IMR-90 (cell line): ENCODE measurements around the gene EFHD1. TPM values are rescaled to one million over a fixed set of nuclear protein-coding genes. Genes with fewer than 3 reads are reported as not detected.

Source experiments
- ATAC-seq: fragments of 200-7000 bp; cut with Tn5 transposase; 2 replicates; pipeline ENCODE4 v1.9.1; 2020; ENCODE audit warnings: low read depth, mild to moderate bottlenecking, moderate library complexity
- BruUV-seq: library from RNA; stranded (reverse); fragments of 400-500 nt; replicated peaks from 2 replicates; lab custom pipeline; 2021; lab: Mats Ljungman, UMichigan
- CTCF ChIA-PET: fragments of 300-600 bp; formaldehyde crosslinking; extraction: SDS; loops from one replicate; lab custom pipeline; 2021; ENCODE audit warnings: antibody characterized with exemption; lab: Yijun Ruan, JAX
- POLR2A ChIA-PET: fragments of 300-600 bp; sonication (Branson Sonifier 250); formaldehyde crosslinking; loops from one replicate; lab custom pipeline; 2022; ENCODE audit warnings: antibody characterized with exemption; ENCODE audit not compliant: unreplicated experiment; lab: Charles Lee
- DNase-seq: peaks from one replicate; pipeline ENCODE4 v3.0.0; 2013
- H2AFZ ChIP-seq: replicated peaks from 2 replicates; pipeline ENCODE3; 2013; ENCODE audit warnings: low read length, mild to moderate bottlenecking; ENCODE audit not compliant: poor library complexity
- H2AK5ac ChIP-seq: 2 replicates; pipeline ENCODE4 v1.6.1; 2013; ENCODE audit warnings: low read depth, low read length, inconsistent platforms
- H2AK9ac ChIP-seq: replicated peaks from 2 replicates; pipeline ENCODE3; 2013; ENCODE audit warnings: mild to moderate bottlenecking, low read depth, low read length, moderate library complexity; ENCODE audit not compliant: poor library complexity
- H2BK120ac ChIP-seq: 2 replicates; pipeline ENCODE4 v1.6.1; 2013; ENCODE audit warnings: low read depth, low read length, inconsistent platforms
- H2BK15ac ChIP-seq: 3 replicates; pipeline ENCODE4 v1.6.1; 2013; ENCODE audit warnings: low read depth, low read length, inconsistent platforms
- H2BK20ac ChIP-seq: 2 replicates; pipeline ENCODE4 v1.6.1; 2013; ENCODE audit warnings: low read depth, mild to moderate bottlenecking, inconsistent platforms, low read length, moderate library complexity
- H2BK5ac ChIP-seq: 2 replicates; pipeline ENCODE4 v1.6.1; 2013; ENCODE audit warnings: mild to moderate bottlenecking, low read depth, low read length, inconsistent platforms; ENCODE audit not compliant: poor library complexity, severe bottlenecking
- H3K14ac ChIP-seq: replicated peaks from 2 replicates; pipeline ENCODE4 v1.6.1; 2013; ENCODE audit warnings: low read depth, low read length, inconsistent platforms
- H3K18ac ChIP-seq: 2 replicates; pipeline ENCODE4 v1.6.1; 2013; ENCODE audit warnings: low read depth, low read length, control low read depth
- H3K23ac ChIP-seq: 2 replicates; pipeline ENCODE4 v1.6.1; 2013; ENCODE audit warnings: low read depth, low read length, inconsistent platforms
- H3K27ac ChIP-seq: 2 replicates; pipeline ENCODE4 v1.5.1; 2013; ENCODE audit warnings: mild to moderate bottlenecking, control low read depth, low read length; ENCODE audit not compliant: insufficient read depth
- H3K27me3 ChIP-seq: 2 replicates; pipeline ENCODE4 v1.6.1; 2013; ENCODE audit warnings: low read length; ENCODE audit not compliant: control insufficient read depth, insufficient read depth
- H3K36me3 ChIP-seq: 2 replicates; pipeline ENCODE4 v1.6.1; 2013; ENCODE audit warnings: low read length, mixed read lengths; ENCODE audit not compliant: control insufficient read depth, insufficient read depth
- H3K4ac ChIP-seq: 2 replicates; pipeline ENCODE4 v1.6.1; 2013; ENCODE audit warnings: low read depth, low read length, inconsistent platforms
- H3K4me1 ChIP-seq: 2 replicates; pipeline ENCODE4 v1.6.1; 2013; ENCODE audit warnings: low read length, mixed read lengths; ENCODE audit not compliant: control insufficient read depth, insufficient read depth
- H3K4me2 ChIP-seq: 2 replicates; pipeline ENCODE4 v1.6.1; 2013; ENCODE audit warnings: low read depth, mild to moderate bottlenecking, control low read depth, low read length, moderate library complexity
- H3K4me3 ChIP-seq: 2 replicates; pipeline ENCODE4 v1.5.1; 2013; ENCODE audit warnings: low read depth, mild to moderate bottlenecking, control low read depth, low read length, moderate library complexity; ENCODE audit not compliant: insufficient read depth
- H3K56ac ChIP-seq: 2 replicates; pipeline ENCODE4 v1.6.1; 2013; ENCODE audit warnings: low read length, inconsistent platforms; ENCODE audit not compliant: insufficient read depth; ENCODE audit errors: extremely low read depth
- H3K79me1 ChIP-seq, 2 experiments: 2 replicates each; pipeline ENCODE4 v1.6.1; 2013; ENCODE audit warnings: low read length in 2 of 2, inconsistent platforms in 1 of 2, low read depth in 1 of 2
- H3K9ac ChIP-seq: 2 replicates; pipeline ENCODE4 v1.6.1; 2013; ENCODE audit warnings: low read depth, low read length, control low read depth
- H3K9me1 ChIP-seq: 2 replicates; pipeline ENCODE4 v1.6.1; 2013; ENCODE audit warnings: low read length, inconsistent platforms; ENCODE audit not compliant: insufficient read depth
- H3K9me3 ChIP-seq: 2 replicates; pipeline ENCODE4 v1.6.1; 2013; ENCODE audit warnings: low read length; ENCODE audit not compliant: control insufficient read depth, insufficient read depth
- H4K20me1 ChIP-seq: 2 replicates; pipeline ENCODE4 v1.6.1; 2013; ENCODE audit warnings: low read length, inconsistent platforms; ENCODE audit not compliant: insufficient read depth
- H4K5ac ChIP-seq: 2 replicates; pipeline ENCODE4 v1.6.1; 2013; ENCODE audit warnings: mild to moderate bottlenecking, low read depth, low read length, control low read depth
- H4K8ac ChIP-seq, 2 experiments: 2 replicates each; pipeline ENCODE4 v1.6.1; 2013; ENCODE audit warnings: low read depth in 2 of 2, low read length in 2 of 2, control low read depth in 1 of 2, inconsistent platforms in 1 of 2
- H4K91ac ChIP-seq: 2 replicates; pipeline ENCODE4 v1.6.1; 2013; ENCODE audit warnings: low read depth, low read length, inconsistent platforms; ENCODE audit not compliant: insufficient read depth
- BHLHE40 ChIP-seq: fragments of 150-350 bp; IDR thresholded peaks from 2 replicates; pipeline ENCODE4 v1.6.1; 2016; ENCODE audit warnings: mild to moderate bottlenecking, low read depth, low read length
- CEBPB ChIP-seq: IDR thresholded peaks from 2 replicates; pipeline ENCODE4 v1.6.1; 2012; ENCODE audit warnings: low read depth, low read length, improper control_type of control experiment
- CHD1 ChIP-seq: IDR thresholded peaks from 2 replicates; pipeline ENCODE4 v1.6.1; 2012; ENCODE audit warnings: low read depth, low read length, improper control_type of control experiment
- FOS ChIP-seq: fragments of 150-350 bp; IDR thresholded peaks from 2 replicates; pipeline ENCODE4 v1.6.1; 2016; ENCODE audit warnings: low read depth, low read length
- MAFK ChIP-seq: IDR thresholded peaks from 2 replicates; pipeline ENCODE4 v1.6.1; 2012; ENCODE audit warnings: low read depth, low read length, improper control_type of control experiment
- MAZ ChIP-seq: IDR thresholded peaks from 2 replicates; pipeline ENCODE4 v1.6.1; 2012; ENCODE audit warnings: low read depth, mild to moderate bottlenecking, low read length, improper control_type of control experiment, moderate library complexity, borderline replicate concordance
- MXI1 ChIP-seq: IDR thresholded peaks from 2 replicates; pipeline ENCODE4 v1.6.1; 2012; ENCODE audit warnings: low read depth, mild to moderate bottlenecking, low read length, moderate library complexity, borderline replicate concordance
- NFE2L2 ChIP-seq: fragments of 150-350 bp; IDR thresholded peaks from 2 replicates; pipeline ENCODE4 v1.6.1; 2016; ENCODE audit warnings: low read depth, mild to moderate bottlenecking, low read length
- POLR2A ChIP-seq: IDR thresholded peaks from 2 replicates; pipeline ENCODE4 v1.6.1; 2012; ENCODE audit warnings: mild to moderate bottlenecking, low read depth, low read length
- RAD21 ChIP-seq: IDR thresholded peaks from 2 replicates; pipeline ENCODE4 v1.6.1; 2012; ENCODE audit warnings: low read length, improper control_type of control experiment
- RCOR1 ChIP-seq: IDR thresholded peaks from 2 replicates; pipeline ENCODE4 v1.6.1; 2012; ENCODE audit warnings: mild to moderate bottlenecking, low read length, improper control_type of control experiment; ENCODE audit not compliant: insufficient replicate concordance
- RFX5 ChIP-seq: IDR thresholded peaks from 2 replicates; pipeline ENCODE4 v1.8.0; 2012; ENCODE audit warnings: low read depth, mild to moderate bottlenecking, low read length, moderate library complexity
- SMC3 ChIP-seq: fragments of 150-350 bp; IDR thresholded peaks from 2 replicates; pipeline ENCODE4 v1.6.1; 2016; ENCODE audit warnings: low read depth, mild to moderate bottlenecking, antibody characterized with exemption, low read length, moderate library complexity
- USF2 ChIP-seq: fragments of 150-350 bp; IDR thresholded peaks from 2 replicates; pipeline ENCODE4 v1.6.1; 2017; ENCODE audit warnings: mild to moderate bottlenecking, antibody characterized with exemption, low read length, low read depth
- WGBS, 2 experiments: methylation state at CpG; one replicate each; pipeline versions ENCODE4 v1.1.5 to v1.1.7; 2013; ENCODE audit warnings: missing lambda C conversion rate in 2 of 2; ENCODE audit not compliant: insufficient read length in 1 of 2; ENCODE audit errors: extremely low coverage in 2 of 2; 5-methylcytosine and 5-hydroxymethylcytosine counted together
- dilution Hi-C: fragments of 300-500 bp; cut with HindIII; formaldehyde crosslinking; loops from one replicate; pipeline ENCODE4 v1.14.3; 2018; ENCODE audit warnings: low sequenced_read_pairs; ENCODE audit not compliant: unreplicated experiment
- in situ Hi-C: fragments of 300-500 bp; cut with MboI; formaldehyde crosslinking; loops from 3 replicates; pipeline ENCODE4 v1.14.3; 2019; ENCODE audit warnings: low sequenced_read_pairs, inconsistent platforms, mixed read lengths
- intact Hi-C: fragments of 100-400 bp; cut with micrococcal nuclease; formaldehyde crosslinking; loops from 2 replicates; pipeline ENCODE4 v1.10.0; 2022
- polyA plus RNA-seq, 3 experiments: library from polyadenylated mRNA; depleted of rRNA; stranded (reverse); fragments of >200 nt; gene quantifications; 2 replicates each; pipeline ENCODE4 v1.2.3, GENCODE V29; 2012; ENCODE audit warnings: low replicate concordance in 1 of 3
- total RNA-seq: library from RNA; depleted of rRNA; stranded (reverse); fragments of >200 nt; gene quantifications from 2 replicates; pipeline ENCODE4 v1.2.3, GENCODE V29; 2012
- TF ChIP-seq, protein P1 (sequence below): fragments of 150-350 bp; IDR thresholded peaks from 2 replicates; pipeline ENCODE4 v1.6.1; 2016; ENCODE audit warnings: low read depth, mild to moderate bottlenecking, low read length, moderate library complexity, borderline replicate concordance
- TF ChIP-seq, protein P2 (sequence below): conservative IDR thresholded peaks from 2 replicates; pipeline ENCODE4 v1.5.1; 2012; ENCODE audit warnings: mild to moderate bottlenecking, low read depth, low read length, improper control_type of control experiment

The EFHD1 gene
- total and polyA plus RNA-seq, 2 of the 4 experiments (the other 2 are of a cell fraction) = 0.27 TPM; not detected in 1

GRCh38 chr2:232681527-232681926, 48.1 kb downstream of the EFHD1 start:
- H2BK15ac ChIP-seq = no peak overlapping the region
- H3K9me1 ChIP-seq = no peaks in the 10 kb centered on the region
- no peak overlapping the region for H3K18ac ChIP-seq
- POLR2A ChIA-PET = no interaction called here
- H4K8ac ChIP-seq = no peak overlapping the region
- no peaks in the 10 kb centered on the region for H3K4me1 ChIP-seq
- BruUV-seq = no TSS peak
- no peak overlapping the region for H2BK120ac ChIP-seq
- H4K5ac ChIP-seq = no peak overlapping the region
- H4K91ac ChIP-seq = no peak overlapping the region
- H3K36me3 ChIP-seq = no peaks in the 10 kb centered on the region
- whole genome bisulfite sequencing, 2 experiments = 86% methylated on average over 3 of the region's 10 CpGs; no CpG with 5 or more reads in 1 of the 2 experiments
- peaks cover 20% of the 10 kb centered on the region for H3K27me3 ChIP-seq
- peak overlapping the region; percentile 37 for H2AK9ac ChIP-seq
- ATAC-seq (no peak), DNase-seq (no peak)
- no peak overlapping the region for H3K4ac ChIP-seq
- CTCF ChIA-PET = no interaction called here
- intact Hi-C loops (no loop called here), in situ Hi-C loops (no loop called here), dilution Hi-C loops (no loop called here)
- H2AFZ ChIP-seq = no peak overlapping the region
- H3K4me2 ChIP-seq = no peak overlapping the region
- no peak overlapping the region for H3K56ac ChIP-seq
- no peak overlapping the region for H2BK20ac ChIP-seq
- H3K79me1 ChIP-seq = no peaks in the 10 kb centered on the region
- no peak overlapping the region for H3K23ac ChIP-seq
- no peak overlapping the region for H3K9ac ChIP-seq
- H2BK5ac ChIP-seq = no peak overlapping the region
- H3K27ac ChIP-seq = no peak overlapping the region
- H3K14ac ChIP-seq = no peak overlapping the region
- H2AK5ac ChIP-seq = no peak overlapping the region
- TF ChIP-seq, protein P1, sequence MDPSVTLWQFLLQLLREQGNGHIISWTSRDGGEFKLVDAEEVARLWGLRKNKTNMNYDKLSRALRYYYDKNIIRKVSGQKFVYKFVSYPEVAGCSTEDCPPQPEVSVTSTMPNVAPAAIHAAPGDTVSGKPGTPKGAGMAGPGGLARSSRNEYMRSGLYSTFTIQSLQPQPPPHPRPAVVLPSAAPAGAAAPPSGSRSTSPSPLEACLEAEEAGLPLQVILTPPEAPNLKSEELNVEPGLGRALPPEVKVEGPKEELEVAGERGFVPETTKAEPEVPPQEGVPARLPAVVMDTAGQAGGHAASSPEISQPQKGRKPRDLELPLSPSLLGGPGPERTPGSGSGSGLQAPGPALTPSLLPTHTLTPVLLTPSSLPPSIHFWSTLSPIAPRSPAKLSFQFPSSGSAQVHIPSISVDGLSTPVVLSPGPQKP = no peak
- TF ChIP-seq CHD1 (no peak), CEBPB (no peak), SMC3 (no peak), RFX5 (no peak), FOS (no peak), NFE2L2 (no peak), POLR2A (no peak), MAZ (no peak), RAD21 (no peak), MXI1 (no peak), USF2 (no peak), MAFK (no peak), RCOR1 (no peak), BHLHE40 (no peak)
- TF ChIP-seq, protein P2, sequence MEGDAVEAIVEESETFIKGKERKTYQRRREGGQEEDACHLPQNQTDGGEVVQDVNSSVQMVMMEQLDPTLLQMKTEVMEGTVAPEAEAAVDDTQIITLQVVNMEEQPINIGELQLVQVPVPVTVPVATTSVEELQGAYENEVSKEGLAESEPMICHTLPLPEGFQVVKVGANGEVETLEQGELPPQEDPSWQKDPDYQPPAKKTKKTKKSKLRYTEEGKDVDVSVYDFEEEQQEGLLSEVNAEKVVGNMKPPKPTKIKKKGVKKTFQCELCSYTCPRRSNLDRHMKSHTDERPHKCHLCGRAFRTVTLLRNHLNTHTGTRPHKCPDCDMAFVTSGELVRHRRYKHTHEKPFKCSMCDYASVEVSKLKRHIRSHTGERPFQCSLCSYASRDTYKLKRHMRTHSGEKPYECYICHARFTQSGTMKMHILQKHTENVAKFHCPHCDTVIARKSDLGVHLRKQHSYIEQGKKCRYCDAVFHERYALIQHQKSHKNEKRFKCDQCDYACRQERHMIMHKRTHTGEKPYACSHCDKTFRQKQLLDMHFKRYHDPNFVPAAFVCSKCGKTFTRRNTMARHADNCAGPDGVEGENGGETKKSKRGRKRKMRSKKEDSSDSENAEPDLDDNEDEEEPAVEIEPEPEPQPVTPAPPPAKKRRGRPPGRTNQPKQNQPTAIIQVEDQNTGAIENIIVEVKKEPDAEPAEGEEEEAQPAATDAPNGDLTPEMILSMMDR = no peak
- no peak overlapping the region for H3K4me3 ChIP-seq
- H3K9me3 ChIP-seq = no peaks in the 10 kb centered on the region
- no peaks in the 10 kb centered on the region for H4K20me1 ChIP-seq
